H1 (cell line): ENCODE data around the gene UGT1A10. TPM values are rescaled to one million over a fixed set of nuclear protein-coding genes. Genes with fewer than 3 reads are reported as not detected.

Experiments used
- CTCF ChIA-PET: fragments of 300-600 bp; sonication (Branson Sonifier 250); formaldehyde crosslinking; loops from one replicate; lab custom pipeline; 2021; ENCODE audit not compliant: partially characterized antibody; lab: Charles Lee
- POLR2A ChIA-PET: fragments of 300-600 bp; sonication (Branson Sonifier 250); formaldehyde crosslinking; loops from one replicate; lab custom pipeline; 2021; ENCODE audit warnings: inconsistent platforms; ENCODE audit not compliant: partially characterized antibody; lab: Charles Lee
- DNase-seq, 2 experiments: peaks; one replicate each; pipeline versions ENCODE4 v3.0.0 to v3.0.0-alpha.2; 2010 to 2022; ENCODE audit warnings: low spot score in 2 of 2, low read depth in 1 of 2, mixed read lengths in 1 of 2
- FAIRE-seq: peaks from 2 replicates; lab custom pipeline; 2011; peaks lifted over from hg19 to GRCh38; lab: Jason Lieb, UNC
- H2AFZ ChIP-seq: 2 replicates; pipeline ENCODE4 v1.8.1; 2012; ENCODE audit warnings: low read length, inconsistent platforms
- H2AK5ac ChIP-seq: 2 replicates; pipeline ENCODE4 v1.6.1; 2013; ENCODE audit warnings: low read depth, low read length
- H2BK120ac ChIP-seq: replicated peaks from 2 replicates; pipeline ENCODE3; 2013; ENCODE audit warnings: low read depth, low read length, inconsistent platforms
- H2BK12ac ChIP-seq: 2 replicates; pipeline ENCODE4 v1.6.1; 2013; ENCODE audit warnings: low read depth, low read length
- H2BK15ac ChIP-seq: 2 replicates; pipeline ENCODE4 v1.6.1; 2013; ENCODE audit warnings: low read length
- H2BK20ac ChIP-seq: 2 replicates; pipeline ENCODE4 v1.6.1; 2013; ENCODE audit warnings: low read length
- H2BK5ac ChIP-seq: 2 replicates; pipeline ENCODE4 v1.6.1; 2013; ENCODE audit warnings: low read depth, low read length
- H3K14ac ChIP-seq: 2 replicates; pipeline ENCODE4 v1.6.1; 2013; ENCODE audit warnings: inconsistent platforms; ENCODE audit not compliant: insufficient read length
- H3K18ac ChIP-seq: 2 replicates; pipeline ENCODE4 v1.6.1; 2013; ENCODE audit warnings: low read length; ENCODE audit errors: extremely low read depth
- H3K23ac ChIP-seq: 2 replicates; pipeline ENCODE4 v1.6.1; 2013; ENCODE audit warnings: inconsistent platforms; ENCODE audit not compliant: insufficient read length
- H3K23me2 ChIP-seq: 2 replicates; pipeline ENCODE4 v1.6.1; 2013; ENCODE audit warnings: low read depth, low read length
- H3K27ac ChIP-seq: 2 replicates; pipeline ENCODE4 v1.6.1; 2011; ENCODE audit warnings: low read depth, low read length, inconsistent platforms
- H3K27me3 ChIP-seq, 4 experiments: replicated peaks in 1 of 4; 1 replicate in 1 of 4; 2 replicates in 3 of 4; pipeline versions ENCODE4 v1.6.1 to v1.8.1; 2011 to 2013; ENCODE audit warnings: low read length in 3 of 4, mild to moderate bottlenecking in 3 of 4, inconsistent platforms in 2 of 4, mixed read lengths in 2 of 4, moderate library complexity in 1 of 4; ENCODE audit not compliant: control insufficient read depth in 3 of 4, insufficient read depth in 3 of 4; ENCODE audit errors: extremely low read depth in 1 of 4
- H3K36me3 ChIP-seq, 4 experiments: 2 replicates each; pipeline versions ENCODE4 v1.6.1 to v1.8.1; 2011 to 2013; ENCODE audit warnings: mild to moderate bottlenecking in 4 of 4, low read length in 3 of 4, moderate library complexity in 2 of 4, control low read depth in 1 of 4, inconsistent platforms in 1 of 4; ENCODE audit not compliant: insufficient read depth in 4 of 4, control insufficient read depth in 2 of 4
- H3K4ac ChIP-seq: replicated peaks from 2 replicates; pipeline ENCODE3; 2013; ENCODE audit warnings: low read length, low read depth, mixed read lengths, inconsistent platforms; ENCODE audit not compliant: insufficient read length
- H3K4me1 ChIP-seq, 4 experiments: replicated peaks in 1 of 4; 1 replicate in 1 of 4; 2 replicates in 3 of 4; pipeline versions ENCODE4 v1.6.1 to v1.8.1; 2011 to 2013; ENCODE audit warnings: low read length in 3 of 4, inconsistent platforms in 2 of 4, mixed read lengths in 1 of 4; ENCODE audit not compliant: insufficient read depth in 4 of 4, control insufficient read depth in 3 of 4
- H3K4me2 ChIP-seq, 2 experiments: 2 replicates each; pipeline versions ENCODE4 v1.6.1 to v1.8.1; 2011 to 2013; ENCODE audit warnings: low read depth in 2 of 2, low read length in 2 of 2, control low read depth in 1 of 2, inconsistent platforms in 1 of 2, mild to moderate bottlenecking in 1 of 2; ENCODE audit not compliant: insufficient read depth in 1 of 2
- H3K4me3 ChIP-seq, 4 experiments: fragments of 200-600, 300-600 bp in 1 of 4; sonication (generic), shearing (Covaris generic), sonication (Bioruptor Twin) in 1 of 4; 2 replicates each; pipeline versions ENCODE4 v1.5.1 to v1.8.1; 2011 to 2016; ENCODE audit warnings: low read length in 4 of 4, low read depth in 3 of 4, control low read depth in 2 of 4, inconsistent platforms in 2 of 4, mild to moderate bottlenecking in 2 of 4, mixed read lengths in 1 of 4, moderate library complexity in 1 of 4; ENCODE audit not compliant: insufficient read depth in 2 of 4; ENCODE audit errors: extremely low read depth in 1 of 4
- H3K56ac ChIP-seq: replicated peaks from 2 replicates; pipeline ENCODE3; 2013; ENCODE audit warnings: low read depth, mild to moderate bottlenecking, mixed read lengths, low read length, inconsistent platforms; ENCODE audit not compliant: insufficient read length
- H3K79me1 ChIP-seq: 2 replicates; pipeline ENCODE4 v1.6.1; 2013; ENCODE audit warnings: low read depth, low read length, control low read depth
- H3K79me2 ChIP-seq, 2 experiments: 2 replicates each; pipeline versions ENCODE4 v1.6.1 to v1.8.1; 2012 to 2013; ENCODE audit warnings: low read length in 2 of 2, mild to moderate bottlenecking in 2 of 2, inconsistent platforms in 1 of 2; ENCODE audit not compliant: insufficient read depth in 2 of 2, control insufficient read depth in 1 of 2
- H3K9ac ChIP-seq, 4 experiments: replicated peaks in 1 of 4; 1 replicate in 1 of 4; 2 replicates in 3 of 4; pipeline versions ENCODE4 v1.6.1 to v1.8.1; 2011 to 2013; ENCODE audit warnings: low read depth in 3 of 4, low read length in 3 of 4, control low read depth in 2 of 4, mild to moderate bottlenecking in 2 of 4, moderate library complexity in 2 of 4, inconsistent platforms in 1 of 4; ENCODE audit errors: extremely low read depth in 1 of 4
- H3K9me3 ChIP-seq, 2 experiments: 2 replicates each; pipeline versions ENCODE4 v1.6.1 to v1.8.1; 2012 to 2013; ENCODE audit warnings: mild to moderate bottlenecking in 2 of 2, moderate library complexity in 2 of 2, control low read depth in 1 of 2, inconsistent platforms in 1 of 2, low read depth in 1 of 2, low read length in 1 of 2, mixed read lengths in 1 of 2; ENCODE audit not compliant: insufficient read depth in 2 of 2
- H4K20me1 ChIP-seq, 2 experiments: replicated peaks in 1 of 2; 2 replicates each; pipeline versions ENCODE3 to v1.8.1; 2011 to 2013; ENCODE audit warnings: inconsistent platforms in 2 of 2, low read length in 2 of 2, mild to moderate bottlenecking in 1 of 2; ENCODE audit not compliant: insufficient read depth in 2 of 2, control insufficient read depth in 1 of 2
- H4K5ac ChIP-seq: 2 replicates; pipeline ENCODE4 v1.6.1; 2013; ENCODE audit warnings: low read length, low read depth, mixed read lengths, inconsistent platforms; ENCODE audit not compliant: insufficient read length
- H4K8ac ChIP-seq: 2 replicates; pipeline ENCODE4 v1.8.0; 2013; ENCODE audit warnings: mild to moderate bottlenecking, moderate library complexity, low read length, inconsistent platforms; ENCODE audit not compliant: insufficient read depth; ENCODE audit errors: extremely low read depth
- H4K91ac ChIP-seq: replicated peaks from 2 replicates; pipeline ENCODE3; 2013; ENCODE audit warnings: low read length, mixed read lengths, inconsistent platforms; ENCODE audit not compliant: insufficient read length
- ATF3 ChIP-seq: IDR thresholded peaks from 2 replicates; pipeline ENCODE4 v1.6.1; 2011; ENCODE audit warnings: low read depth, mild to moderate bottlenecking, low read length; ENCODE audit not compliant: insufficient read depth
- BCL11A ChIP-seq, 2 experiments: IDR thresholded peaks; one replicate each; pipeline ENCODE4 v1.6.1; 2011; ENCODE audit warnings: low read depth in 2 of 2, low read length in 2 of 2, mild to moderate bottlenecking in 2 of 2
- BRCA1 ChIP-seq: IDR thresholded peaks from 2 replicates; pipeline ENCODE4 v1.6.1; 2012; ENCODE audit warnings: low read depth, low read length, improper control_type of control experiment
- EP300 ChIP-seq, 2 experiments: IDR thresholded peaks; 1 replicate in 1 of 2; 2 replicates in 1 of 2; pipeline ENCODE4 v1.6.1; 2011 to 2012; ENCODE audit warnings: low read depth in 2 of 2, low read length in 2 of 2, mild to moderate bottlenecking in 2 of 2, borderline replicate concordance in 1 of 2, inconsistent platforms in 1 of 2, moderate library complexity in 1 of 2
- EZH2 ChIP-seq: fragments of 200-600 bp; sonication (generic); IDR thresholded peaks from 2 replicates; pipeline ENCODE4 v1.7.1; 2012; ENCODE audit warnings: low read depth, mild to moderate bottlenecking, moderate library complexity, low read length, inconsistent platforms; ENCODE audit not compliant: severe bottlenecking
- POU5F1 ChIP-seq: IDR thresholded peaks from 2 replicates; pipeline ENCODE4 v1.6.1; 2011; ENCODE audit warnings: low read depth, mild to moderate bottlenecking, low read length, moderate library complexity
- RAD21 ChIP-seq, 2 experiments: IDR thresholded peaks in 1 of 2; conservative IDR thresholded peaks in 1 of 2; 2 replicates each; pipeline ENCODE4 v1.6.1; 2011; ENCODE audit warnings: low read depth in 2 of 2, low read length in 2 of 2, improper control_type of control experiment in 1 of 2, inconsistent platforms in 1 of 2, mild to moderate bottlenecking in 1 of 2, moderate library complexity in 1 of 2
- RFX5 ChIP-seq: IDR thresholded peaks from 2 replicates; pipeline ENCODE4 v1.6.1; 2011; ENCODE audit warnings: low read depth, low read length, improper control_type of control experiment, borderline replicate concordance
- RXRA ChIP-seq: IDR thresholded peaks from 2 replicates; pipeline ENCODE4 v1.6.1; 2011; ENCODE audit warnings: low read depth, mild to moderate bottlenecking, low read length, moderate library complexity; ENCODE audit not compliant: insufficient read depth
- SIRT6 ChIP-seq: IDR thresholded peaks from one replicate; pipeline ENCODE4 v1.7.1; 2012; ENCODE audit warnings: low read length, inconsistent platforms
- SP4 ChIP-seq: IDR thresholded peaks from 2 replicates; pipeline ENCODE4 v1.6.1; 2012; ENCODE audit warnings: low read length, inconsistent platforms
- TBP ChIP-seq: IDR thresholded peaks from 2 replicates; pipeline ENCODE4 v1.6.1; 2011; ENCODE audit warnings: low read depth, low read length, improper control_type of control experiment
- TEAD4 ChIP-seq: IDR thresholded peaks from 2 replicates; pipeline ENCODE4 v1.6.1; 2012; ENCODE audit warnings: low read depth, low read length, inconsistent platforms, mixed read lengths
- WGBS, 2 experiments: shearing (Covaris generic) in 1 of 2; methylation state at CpG; one replicate each; pipeline versions ENCODE4 v1.1.6 to v1.1.7; 2013 to 2015; ENCODE audit warnings: low lambda C conversion rate in 2 of 2, mixed read lengths in 2 of 2, inconsistent platforms in 1 of 2, low coverage in 1 of 2, missing lambda C conversion rate in 1 of 2; ENCODE audit not compliant: insufficient replicate concordance in 2 of 2, insufficient coverage in 1 of 2, insufficient read length in 1 of 2; ENCODE audit errors: extremely low coverage in 1 of 2, missing lambda C conversion rate in 1 of 2; 5-methylcytosine and 5-hydroxymethylcytosine counted together
- polyA plus RNA-seq, 7 experiments: library from polyadenylated mRNA; depleted of rRNA in 3 of 7; stranded (reverse) in 5 of 7; unstranded in 2 of 7; fragments of >200 nt in 5 of 7; fragments of 200-250 nt in 2 of 7; gene quantifications; 1 replicate in 5 of 7; 2 replicates in 1 of 7; 4 replicates in 1 of 7; pipeline versions ENCODE4 v1.2.1 to v1.2.3, GENCODE V29; 2011 to 2013; ENCODE audit warnings: missing spikeins in 2 of 7, mixed read lengths in 2 of 7
- total RNA-seq: library from RNA; stranded (reverse); fragmentation: NEBNext Ultra II Directional; extraction: Animal tissue kit (Norgen Biotek cat#: 25700); gene quantifications from 2 replicates; pipeline ENCODE4 v1.2.1, GENCODE V29; 2021

UGT1A10 gene
- total and polyA plus RNA-seq, 2 of the 8 experiments (the other 6 are each of a cell fraction or from before 2014, with no cell fraction given): not detected

- H3K23me2 ChIP-seq: no peaks in the 10 kb centered on the region
- H3K4me1 ChIP-seq: no peaks in the 10 kb centered on the region
- H4K91ac ChIP-seq: no peak overlapping the region
- POLR2A ChIA-PET: no interaction called here
- no peak overlapping the region for H2AFZ ChIP-seq
- H4K20me1 ChIP-seq: no peaks in the 10 kb centered on the region
- no peak overlapping the region for H3K14ac ChIP-seq
- H2BK120ac ChIP-seq: no peak overlapping the region
- no peaks in the 10 kb centered on the region for H3K79me1 ChIP-seq
- H3K23ac ChIP-seq: no peak overlapping the region
- no peak overlapping the region for H2BK12ac ChIP-seq
- no peak overlapping the region for H2BK5ac ChIP-seq
- H3K56ac ChIP-seq: no peak overlapping the region
- WGBS, 2 experiments: 83% methylated on average over 1 of the region's 2 CpGs; no CpG with 5 or more reads in 1 of the 2 experiments
- H4K8ac ChIP-seq: no peak overlapping the region
- FAIRE-seq: no peak
- no peak overlapping the region for H2BK15ac ChIP-seq
- no peak overlapping the region for H2BK20ac ChIP-seq
- H3K27ac ChIP-seq: no peak overlapping the region
- no peak overlapping the region for H3K4me3 ChIP-seq
- H4K5ac ChIP-seq: no peak overlapping the region
- H3K4ac ChIP-seq: no peak overlapping the region
- DNase-seq: peak in 1 of 2 experiments; percentile 7
- H3K36me3 ChIP-seq: no peaks in the 10 kb centered on the region
- H3K4me2 ChIP-seq: no peak overlapping the region
- H2AK5ac ChIP-seq: no peak overlapping the region
- H3K18ac ChIP-seq: no peak overlapping the region
- H3K9me3 ChIP-seq: peaks cover 0 to 4% of the 10 kb centered on the region in 2 experiments; a peak in 3 of 4 replicates
- H3K27me3 ChIP-seq: no peaks in the 10 kb centered on the region
- H3K9ac ChIP-seq: no peak overlapping the region
- CTCF ChIA-PET: interaction anchor here (1.3 kb wide), 1 partner anchor 18 kb away, joined by 3 read pairs; no protein-coding TSS in a partner anchor
- no peaks in the 10 kb centered on the region for H3K79me2 ChIP-seq
- no peak for TF ChIP-seq TBP
- TF ChIP-seq TEAD4: no peak
- TF ChIP-seq ATF3: no peak
- TF ChIP-seq EZH2: no peak
- no peak for TF ChIP-seq RFX5
- TF ChIP-seq BRCA1: no peak
- TF ChIP-seq POU5F1: no peak
- no peak for TF ChIP-seq SP4
- no peak for TF ChIP-seq SIRT6
- TF ChIP-seq RAD21 (IDR thresholded peaks at IDR 0.05 in 1 of 2, conservative IDR thresholded peaks at IDR 0.05 in 1 of 2; ENCODE audit: low read depth in 2 of 2, low read length in 2 of 2): no peak
- TF ChIP-seq BCL11A (IDR thresholded peaks at IDR 0.05; ENCODE audit: low read depth in 2 of 2, low read length in 2 of 2): no peak
- no peak for TF ChIP-seq RXRA
- no peak for TF ChIP-seq EP300 (IDR thresholded peaks at IDR 0.05; ENCODE audit: borderline replicate concordance in 1 of 2, low read depth in 2 of 2, low read length in 2 of 2)
Measured at GRCh38 chr2:233803292-233803911, 167.2 kb downstream of the UGT1A10 start.
